ENCODE results near the gene VPS13C.

The VPS13C gene

DNA sequence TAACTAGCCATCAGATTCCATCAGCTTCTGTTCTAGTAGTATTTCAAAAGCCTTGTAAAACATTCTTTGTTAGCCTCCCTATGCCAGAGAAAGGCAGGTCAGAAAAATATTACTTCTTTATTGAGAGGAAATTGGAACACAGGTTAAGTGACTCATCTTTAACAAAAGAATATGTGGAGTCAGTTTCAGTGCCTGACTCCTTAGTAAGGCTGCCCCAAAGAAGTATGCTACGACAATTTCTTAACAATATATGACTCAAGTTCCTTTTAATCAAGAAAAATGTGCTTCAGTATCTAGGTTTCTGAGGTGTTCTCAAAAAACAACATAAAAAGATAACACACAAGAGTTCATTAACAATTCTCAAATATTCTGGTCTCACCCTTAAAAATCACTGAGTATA, 139.2 kb downstream of the VPS13C start:
- DNase-seq = no peak

GRCh38 chr15:61917457-61917856, 142.8 kb downstream of the VPS13C start:
- DNase-seq = no peak

GRCh38 chr15:61916104-61916503, 144.1 kb downstream of the VPS13C start:
- DNase-seq = no peak

DNA sequence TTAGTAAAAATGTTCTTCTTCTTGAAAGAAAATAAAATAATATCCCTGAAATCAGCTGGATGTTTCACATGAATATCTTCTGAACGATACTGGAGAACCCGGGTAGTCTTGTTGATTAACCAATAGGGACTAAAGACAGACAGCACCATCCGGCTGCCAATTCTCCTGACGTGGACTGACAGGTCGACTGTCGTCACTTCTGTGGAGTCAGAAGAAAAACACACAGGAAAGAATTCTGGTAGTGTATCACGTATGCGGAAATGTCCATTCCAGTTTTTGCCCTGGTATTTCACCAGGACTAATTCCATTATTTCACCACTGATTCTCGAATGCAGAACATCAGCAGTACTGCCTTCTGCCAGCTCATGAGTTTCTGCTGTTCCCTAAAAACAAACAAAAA, 144.6 kb downstream of the VPS13C start:
- no peak for DNase-seq

GRCh38 chr15:61910839-61911369, 149.3 kb downstream of the VPS13C start:
- no peak for DNase-seq

DNA sequence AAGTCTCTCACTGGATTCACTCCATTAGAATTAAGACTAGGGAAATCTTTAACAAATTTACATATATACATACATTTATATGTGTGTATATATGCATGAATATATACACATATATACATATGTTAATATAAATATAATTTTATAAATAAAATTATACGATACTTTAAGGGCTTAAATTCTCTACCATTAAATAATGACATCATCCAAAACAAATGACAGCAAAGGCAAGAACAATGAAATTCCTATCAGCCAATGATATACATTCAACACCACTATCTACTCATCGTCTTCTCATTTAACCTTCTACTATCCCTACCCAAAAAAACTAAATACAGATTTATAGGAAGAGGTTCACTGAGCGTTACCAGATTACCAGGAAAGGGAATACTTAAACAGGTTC, 152.0 kb downstream of the VPS13C start:
- no peak for DNase-seq

DNA sequence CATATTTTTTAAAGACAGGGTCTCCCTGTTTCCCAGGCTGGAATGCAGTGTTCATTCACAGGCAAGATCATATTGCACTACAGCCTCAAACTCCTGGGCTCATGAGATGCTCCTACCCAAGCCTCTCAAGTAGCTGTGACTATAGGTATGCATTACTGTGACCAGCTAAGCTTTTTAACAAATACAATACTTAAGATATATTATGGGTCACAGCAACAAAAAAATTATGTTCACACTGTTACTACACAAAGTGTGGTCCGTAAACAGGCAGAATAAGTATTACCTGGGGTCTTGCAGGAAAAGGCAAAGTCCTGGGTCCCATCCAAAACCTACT, 152.5 kb downstream of the VPS13C start:
- DNase-seq = no peak

- DNase-seq = no peak
These were observed 153.1 kb downstream of the VPS13C start for GRCh38 chr15:61906961-61907752.

DNA sequence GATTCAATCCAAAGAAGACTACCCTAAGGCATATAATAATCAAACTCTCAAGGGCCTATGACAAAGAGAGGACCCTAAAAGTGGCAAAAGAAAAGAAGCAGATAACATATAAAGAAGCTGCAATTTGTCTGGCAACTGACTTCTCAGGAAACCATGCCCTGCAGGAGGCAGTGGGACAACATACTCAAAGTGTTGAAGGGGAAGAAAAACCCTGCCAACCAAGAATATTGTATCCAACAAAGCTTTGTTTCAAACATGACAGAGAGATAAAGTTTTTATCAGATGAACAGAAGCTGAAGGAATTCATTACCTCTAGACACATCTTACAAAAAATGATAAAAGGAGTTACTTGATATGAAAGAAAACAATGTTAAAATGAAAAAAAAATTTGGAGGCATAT, 167.1 kb downstream of the VPS13C start:
- no peak for DNase-seq

DNA sequence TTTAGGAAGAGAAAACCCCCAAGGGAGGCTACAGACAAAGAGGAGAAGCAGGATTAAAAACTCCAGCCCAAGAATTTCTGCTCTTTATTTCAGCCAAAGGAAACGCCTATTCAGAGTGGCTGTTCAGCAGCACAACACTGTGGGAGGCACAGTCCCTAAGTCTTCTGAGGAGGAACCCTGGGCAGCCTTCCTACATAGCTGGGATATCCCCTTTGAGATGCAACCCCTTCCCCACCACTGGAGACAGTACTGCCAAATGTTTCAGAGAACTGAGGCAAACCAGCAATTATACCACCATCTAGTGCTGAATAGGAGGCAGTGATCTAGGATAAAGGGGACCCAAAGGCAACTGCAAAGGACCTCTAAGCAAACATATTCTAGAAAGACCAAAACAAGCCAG, 168.1 kb downstream of the VPS13C start:
- no peak for DNase-seq

- no peak for DNase-seq
These were observed 170.1 kb downstream of the VPS13C start for GRCh38 chr15:61890106-61890505.

DNA sequence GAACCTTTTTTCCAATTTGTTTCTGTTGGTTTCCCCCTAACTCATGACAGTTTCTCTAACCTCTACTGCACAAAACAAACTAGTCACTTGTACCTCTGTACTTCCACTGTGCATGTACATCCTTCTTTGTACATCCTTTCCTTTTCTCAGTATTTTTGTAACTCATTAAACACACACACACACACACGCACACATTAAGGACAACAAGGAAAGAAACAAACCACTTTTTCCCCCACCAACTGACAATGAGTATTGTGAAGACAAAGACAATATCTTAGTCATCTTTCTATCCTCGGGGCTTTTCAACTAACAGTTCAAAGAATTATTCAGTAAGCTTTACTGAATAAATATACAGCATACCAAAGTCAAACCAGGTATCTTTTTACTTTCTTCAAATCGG, 170.5 kb downstream of the VPS13C start:
- no peak for DNase-seq

DNA sequence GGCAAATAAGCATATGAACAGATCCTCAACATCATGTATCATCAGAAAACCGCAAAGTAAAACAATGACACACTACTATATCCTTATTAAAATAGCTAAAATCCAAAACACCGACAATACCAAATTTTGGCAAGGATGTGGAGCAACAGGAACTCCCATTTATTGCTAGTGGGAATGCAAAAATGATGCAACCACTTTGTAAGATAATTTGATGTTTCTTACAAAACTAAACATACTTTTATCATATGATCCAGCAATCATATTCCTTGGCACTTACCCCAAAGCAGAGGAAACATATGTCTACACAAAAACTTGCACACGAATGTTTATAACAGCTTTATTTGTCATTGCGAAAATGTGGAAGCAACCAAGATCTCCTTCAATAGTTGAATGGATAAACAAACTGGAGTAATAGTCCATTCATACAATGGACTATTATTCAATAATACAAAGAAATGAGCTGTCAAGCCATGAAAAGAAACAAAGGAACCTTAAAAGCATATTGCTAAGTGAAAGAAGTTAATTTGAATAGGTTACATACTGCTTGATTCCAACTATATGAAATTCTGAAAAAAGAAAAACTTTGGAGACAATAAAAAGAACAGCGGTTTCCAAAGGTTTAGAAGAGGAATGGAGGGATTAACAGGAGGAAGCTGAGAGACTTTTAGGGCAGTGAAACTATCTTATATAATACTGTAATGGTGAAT, 172.0 kb downstream of the VPS13C start:
- DNase-seq = no peak

- no peak for DNase-seq
These were observed 180.2 kb downstream of the VPS13C start for GRCh38 chr15:61880084-61880483.

- no peak for DNase-seq
These were observed 181.0 kb downstream of the VPS13C start for GRCh38 chr15:61879219-61879618.

GRCh38 chr15:61871926-61872522, 188.2 kb downstream of the VPS13C start:
- DNase-seq = no peak

GRCh38 chr15:61869656-61870055, 190.6 kb downstream of the VPS13C start:
- DNase-seq = no peak

DNA sequence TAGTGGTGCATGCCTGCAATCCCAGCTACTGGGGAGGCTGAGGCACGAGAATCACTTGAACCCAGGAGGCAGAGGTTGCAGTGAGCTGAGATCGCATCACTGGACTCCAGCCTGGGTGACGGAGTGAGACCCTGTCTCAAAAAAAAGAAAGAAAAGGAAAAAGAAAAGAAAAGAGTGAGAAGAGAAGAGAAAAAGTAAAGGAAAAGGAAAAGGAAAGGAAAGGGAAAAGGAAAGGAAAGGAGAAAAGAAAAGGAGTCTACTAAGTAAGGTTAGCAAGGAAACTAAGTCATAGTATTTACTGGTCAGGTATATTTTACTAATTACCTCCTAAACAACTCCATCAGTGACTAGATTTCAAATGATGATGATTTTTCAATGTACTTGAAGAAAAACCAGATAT, 198.3 kb downstream of the VPS13C start:
- no peak for DNase-seq

GRCh38 chr15:61857169-61857829, 202.9 kb downstream of the VPS13C start:
- no peak for DNase-seq

DNA sequence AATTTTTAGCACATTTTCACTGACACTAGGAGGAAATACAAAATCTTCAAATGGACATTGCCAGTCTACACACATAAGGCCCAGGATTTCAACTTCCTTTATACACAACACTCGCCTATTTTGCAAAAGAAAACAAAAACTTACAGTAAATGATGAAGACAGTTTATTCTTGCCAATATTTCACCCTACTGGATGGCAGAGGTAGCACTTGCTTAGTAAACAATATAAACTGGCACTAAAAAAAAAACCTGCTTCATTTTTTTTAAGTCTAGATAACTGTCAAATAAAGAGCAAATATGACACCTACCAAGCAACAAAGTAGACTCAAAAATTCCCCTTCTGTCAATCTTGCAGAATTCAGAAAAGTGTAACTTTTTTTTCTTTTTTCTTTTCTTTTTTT, 204.0 kb downstream of the VPS13C start:
- DNase-seq = no peak

GRCh38 chr15:61853195-61853594, 207.1 kb downstream of the VPS13C start:
- DNase-seq = no peak

DNA sequence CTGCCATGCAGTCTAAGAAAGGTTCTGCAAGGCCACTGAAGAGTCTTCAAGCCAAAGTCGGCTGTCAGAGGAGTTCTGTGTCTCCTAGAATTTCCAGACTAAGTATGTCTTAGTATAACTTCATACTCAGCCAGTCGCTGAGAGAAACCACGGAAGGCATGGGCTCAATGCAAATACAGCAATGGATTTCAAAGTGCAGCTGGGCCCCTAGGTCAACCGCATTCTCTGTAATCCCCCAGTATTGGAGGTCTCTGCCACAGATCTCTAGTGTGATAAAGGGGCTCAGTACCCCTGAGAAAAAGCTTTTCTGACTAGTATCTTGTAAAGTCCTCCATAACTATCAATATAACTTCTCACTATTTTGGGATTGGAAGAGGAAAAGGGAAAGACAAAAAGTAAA, 208.3 kb downstream of the VPS13C start:
- no peak for DNase-seq

GRCh38 chr15:61849447-61849846, 210.8 kb downstream of the VPS13C start:
- DNase-seq = no peak

DNA sequence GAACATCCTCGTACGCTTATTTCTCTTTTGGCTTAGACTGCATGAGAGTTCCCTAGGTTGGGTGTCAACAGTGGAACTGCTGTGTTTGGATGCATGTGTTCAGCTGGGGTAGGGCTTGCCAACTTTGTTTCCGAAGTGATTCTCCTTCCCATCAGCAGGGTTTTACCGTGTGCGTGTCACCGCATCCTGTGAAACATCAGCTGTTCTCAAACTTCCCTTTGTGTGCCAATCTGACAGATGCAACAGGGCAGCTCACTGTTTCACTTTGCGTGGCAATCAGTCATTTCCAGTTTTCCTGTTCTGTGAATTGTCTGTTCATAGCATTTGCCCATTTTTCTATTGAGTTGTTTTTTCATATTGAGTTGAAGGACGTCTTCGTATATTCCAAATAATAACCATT, 218.8 kb downstream of the VPS13C start:
- DNase-seq = no peak
